Thyroid gland (tissue), 4 donors: ENCODE data around the gene TMEM273. TPM values are rescaled to one million over a fixed set of nuclear protein-coding genes. Genes with fewer than 3 reads are reported as not detected.
A peak's percentile ranks its signal among the peaks of the same experiment; 100 is the strongest.

Experiments
- DNase-seq, 2 donors: peaks; one replicate each; pipeline ENCODE4 v3.0.0-alpha.2; 2019
- H3K27ac ChIP-seq, 3 donors: fragments of 200-600 bp; sonication (generic); 1 replicate in 2 of 3; 2 replicates in 1 of 3; pipeline ENCODE4 v1.5.1; 2016 to 2019; ENCODE audit warnings: mild to moderate bottlenecking in 1 of 3, moderate library complexity in 1 of 3
- H3K27me3 ChIP-seq: fragments of 200-600 bp; sonication (generic); one replicate; pipeline ENCODE4 v1.5.1; 2019
- H3K36me3 ChIP-seq, 2 donors: fragments of 200-600 bp; sonication (generic); one replicate each; pipeline ENCODE4 v1.5.1; 2016 to 2019
- H3K4me1 ChIP-seq, 2 donors: fragments of 200-600 bp; sonication (generic); one replicate each; pipeline ENCODE4 v1.5.1; 2017 to 2019
- H3K4me3 ChIP-seq, 3 donors: fragments of 200-600 bp; sonication (generic); replicated peaks in 1 of 3; 1 replicate in 2 of 3; 2 replicates in 1 of 3; pipeline ENCODE4 v1.5.1; 2016; ENCODE audit warnings: mild to moderate bottlenecking in 1 of 3
- H3K9me3 ChIP-seq: fragments of 200-600 bp; sonication (generic); one replicate; pipeline ENCODE4 v1.5.1; 2017
- POLR2A ChIP-seq, 2 donors: fragments of 450-650 bp; IDR thresholded peaks; one replicate each; pipeline ENCODE4 v1.6.1; 2017; ENCODE audit warnings: antibody characterized with exemption in 2 of 2, mild to moderate bottlenecking in 2 of 2, moderate library complexity in 1 of 2
- WGBS, 2 donors: methylation state at CpG; one replicate each; pipeline ENCODE4 v1.1.5; 2017; 5-methylcytosine and 5-hydroxymethylcytosine counted together
- intact Hi-C: fragments of 100-400 bp; cut with DNase I; formaldehyde crosslinking; loops from one replicate; pipeline ENCODE4 v1.15.1; 2023
- total RNA-seq, 4 donors: library from RNA; depleted of rRNA; stranded (reverse); fragments of >200 nt; gene quantifications; one replicate each; pipeline ENCODE4 v1.2.3, GENCODE V29; 2016
- TF ChIP-seq, protein P1 (sequence below), 6 experiments: fragments of 200-600 bp in 3 of 6; fragments of 450-650 bp in 3 of 6; sonication (generic) in 3 of 6; IDR thresholded peaks; one replicate each; pipeline ENCODE4 v1.5.1; 2016 to 2019; ENCODE audit warnings: antibody characterized with exemption in 6 of 6, mild to moderate bottlenecking in 2 of 6, inconsistent platforms in 1 of 6, moderate library complexity in 1 of 6

Gene TMEM273
- total RNA-seq, 4 donors from 2014 or later = 4.2 to 15.0 (median 13.2) TPM

DNA sequence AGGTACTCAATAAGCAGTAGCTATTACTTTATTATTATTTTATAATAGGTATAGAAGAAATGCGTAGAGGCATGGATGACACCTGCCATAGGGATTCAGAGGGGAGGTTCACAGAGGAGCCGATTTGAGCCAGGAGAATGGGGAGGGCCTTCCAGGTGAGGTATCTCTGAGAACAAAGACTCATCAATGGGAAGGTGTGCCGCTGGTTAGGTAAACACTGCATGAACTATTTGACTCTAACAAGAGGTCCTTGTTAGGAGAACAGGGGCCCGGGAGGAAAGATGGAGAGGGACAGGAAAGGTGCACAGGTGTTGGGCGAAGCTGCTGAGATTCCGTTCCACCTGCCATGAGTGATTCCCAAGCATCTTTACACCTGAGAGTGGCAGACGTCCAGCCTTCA lies 41.8 kb upstream of the TMEM273 start:
- H3K27me3 ChIP-seq = no peaks in the 10 kb centered on the region
- no peak overlapping the region for H3K4me3 ChIP-seq
- DNase-seq = peak; percentile 15 to 33
- intact Hi-C loops = no loop called here
- TF ChIP-seq POLR2A (IDR thresholded peaks at IDR 0.05) = no peak
- TF ChIP-seq, protein P1, sequence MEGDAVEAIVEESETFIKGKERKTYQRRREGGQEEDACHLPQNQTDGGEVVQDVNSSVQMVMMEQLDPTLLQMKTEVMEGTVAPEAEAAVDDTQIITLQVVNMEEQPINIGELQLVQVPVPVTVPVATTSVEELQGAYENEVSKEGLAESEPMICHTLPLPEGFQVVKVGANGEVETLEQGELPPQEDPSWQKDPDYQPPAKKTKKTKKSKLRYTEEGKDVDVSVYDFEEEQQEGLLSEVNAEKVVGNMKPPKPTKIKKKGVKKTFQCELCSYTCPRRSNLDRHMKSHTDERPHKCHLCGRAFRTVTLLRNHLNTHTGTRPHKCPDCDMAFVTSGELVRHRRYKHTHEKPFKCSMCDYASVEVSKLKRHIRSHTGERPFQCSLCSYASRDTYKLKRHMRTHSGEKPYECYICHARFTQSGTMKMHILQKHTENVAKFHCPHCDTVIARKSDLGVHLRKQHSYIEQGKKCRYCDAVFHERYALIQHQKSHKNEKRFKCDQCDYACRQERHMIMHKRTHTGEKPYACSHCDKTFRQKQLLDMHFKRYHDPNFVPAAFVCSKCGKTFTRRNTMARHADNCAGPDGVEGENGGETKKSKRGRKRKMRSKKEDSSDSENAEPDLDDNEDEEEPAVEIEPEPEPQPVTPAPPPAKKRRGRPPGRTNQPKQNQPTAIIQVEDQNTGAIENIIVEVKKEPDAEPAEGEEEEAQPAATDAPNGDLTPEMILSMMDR (IDR thresholded peaks at IDR 0.05) = no peak
- no peaks in the 10 kb centered on the region for H3K9me3 ChIP-seq
- H3K36me3 ChIP-seq = no peaks in the 10 kb centered on the region
- no peak overlapping the region for H3K27ac ChIP-seq
- 41 to 59% methylated on average over 7 of the region's 7 CpGs for WGBS, 2 donors
- H3K4me1 ChIP-seq = no peaks in the 10 kb centered on the region

GRCh38 chr10:49228677-49229076 lies 40.5 kb upstream of the TMEM273 start:
- Histone ChIP-seq H3K36me3 (no peaks in the 10 kb centered on the region), H3K27ac (no peak overlapping the region), H3K27me3 (no peaks in the 10 kb centered on the region), H3K4me1 (no peaks in the 10 kb centered on the region), H3K4me3 (no peak overlapping the region), H3K9me3 (no peaks in the 10 kb centered on the region)
- WGBS, 2 donors = 83 to 87% methylated on average over 20 of the region's 20 CpGs
- no peak for TF ChIP-seq POLR2A (IDR thresholded peaks at IDR 0.05)
- TF ChIP-seq, protein P1 (IDR thresholded peaks at IDR 0.05) = no peak
- no peak for DNase-seq
- intact Hi-C loops = no loop called here

GRCh38 chr10:49227406-49227805 lies 39.2 kb upstream of the TMEM273 start:
- Histone ChIP-seq H3K9me3 (no peaks in the 10 kb centered on the region), H3K27me3 (no peaks in the 10 kb centered on the region), H3K27ac (no peak overlapping the region), H3K4me1 (no peaks in the 10 kb centered on the region), H3K36me3 (no peaks in the 10 kb centered on the region), H3K4me3 (no peak overlapping the region)
- TF ChIP-seq POLR2A (IDR thresholded peaks at IDR 0.05) = no peak
- TF ChIP-seq, protein P1 (IDR thresholded peaks at IDR 0.05) = no peak
- intact Hi-C loops = no loop called here
- DNase-seq = no peak
- 79 to 84% methylated on average over 5 of the region's 5 CpGs for WGBS, 2 donors

- intact Hi-C loops = no loop called here
- 79 to 81% methylated on average over 4 of the region's 4 CpGs for WGBS, 2 donors
Measured at GRCh38 chr10:49226594-49226993, 38.4 kb upstream of the TMEM273 start.

DNA sequence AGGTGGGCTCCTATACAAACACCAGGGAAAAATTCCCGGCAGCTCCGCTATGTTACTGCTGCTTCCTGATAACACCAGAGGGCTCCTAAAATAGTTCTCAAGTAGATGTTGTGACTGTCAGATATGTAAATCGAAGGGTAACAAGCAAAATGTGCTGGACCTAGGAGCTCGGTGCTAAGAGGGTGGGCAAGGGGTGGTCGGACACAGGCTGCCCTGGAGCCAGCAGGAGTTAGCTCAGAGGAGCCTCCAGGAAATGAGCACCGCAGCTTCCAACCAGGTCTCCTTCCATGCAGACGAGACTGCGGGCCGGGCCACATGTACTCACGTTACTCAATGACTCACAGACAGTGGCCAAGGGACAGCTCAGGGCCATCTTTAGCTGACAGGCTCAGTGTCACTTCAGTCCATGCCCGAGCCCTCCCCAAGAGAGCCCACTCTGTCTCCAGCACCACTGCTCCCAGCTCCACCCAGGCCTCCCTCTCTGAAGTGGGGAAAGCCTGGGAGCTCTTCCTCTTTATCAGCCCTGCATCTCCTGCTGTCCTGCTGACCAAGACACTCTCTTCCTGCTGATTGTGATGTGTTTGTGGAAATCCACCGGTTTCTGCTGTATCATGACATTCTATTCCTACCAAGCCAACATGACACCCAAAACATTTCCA lies 37.2 kb upstream of the TMEM273 start:
- no peaks in the 10 kb centered on the region for H3K27me3 ChIP-seq
- no peaks in the 10 kb centered on the region for H3K9me3 ChIP-seq
- no peak overlapping the region for H3K4me3 ChIP-seq
- intact Hi-C loops = no loop called here
- no peak overlapping the region for H3K27ac ChIP-seq
- H3K4me1 ChIP-seq = no peaks in the 10 kb centered on the region
- WGBS, 2 donors = 72 to 81% methylated on average over 10 to 12 of the region's 12 CpGs
- no peak for DNase-seq
- H3K36me3 ChIP-seq = no peaks in the 10 kb centered on the region
- TF ChIP-seq, protein P1 (IDR thresholded peaks at IDR 0.05) = no peak
- no peak for TF ChIP-seq POLR2A (IDR thresholded peaks at IDR 0.05)

More at GRCh38 chr10:49226594-49226993, 38.4 kb upstream of the TMEM273 start:
- DNase-seq = no peak
- Histone ChIP-seq H3K36me3 (no peaks in the 10 kb centered on the region), H3K4me1 (no peaks in the 10 kb centered on the region), H3K9me3 (no peaks in the 10 kb centered on the region), H3K27me3 (no peaks in the 10 kb centered on the region), H3K4me3 (no peak overlapping the region), H3K27ac (no peak overlapping the region)
- TF ChIP-seq, protein P1 (IDR thresholded peaks at IDR 0.05) = no peak
- no peak for TF ChIP-seq POLR2A (IDR thresholded peaks at IDR 0.05)
